NCI-H2107 treated with DMSO at 0.1 percent for 48 hours (cell line): ENCODE data around the gene TMEM87B.

Experiments
- DNase-seq: peaks from one replicate; lab custom pipeline; 2025; ENCODE audit not compliant: unreplicated experiment; lab: John Stamatoyannopoulos, UW

TMEM87B gene

DNA sequence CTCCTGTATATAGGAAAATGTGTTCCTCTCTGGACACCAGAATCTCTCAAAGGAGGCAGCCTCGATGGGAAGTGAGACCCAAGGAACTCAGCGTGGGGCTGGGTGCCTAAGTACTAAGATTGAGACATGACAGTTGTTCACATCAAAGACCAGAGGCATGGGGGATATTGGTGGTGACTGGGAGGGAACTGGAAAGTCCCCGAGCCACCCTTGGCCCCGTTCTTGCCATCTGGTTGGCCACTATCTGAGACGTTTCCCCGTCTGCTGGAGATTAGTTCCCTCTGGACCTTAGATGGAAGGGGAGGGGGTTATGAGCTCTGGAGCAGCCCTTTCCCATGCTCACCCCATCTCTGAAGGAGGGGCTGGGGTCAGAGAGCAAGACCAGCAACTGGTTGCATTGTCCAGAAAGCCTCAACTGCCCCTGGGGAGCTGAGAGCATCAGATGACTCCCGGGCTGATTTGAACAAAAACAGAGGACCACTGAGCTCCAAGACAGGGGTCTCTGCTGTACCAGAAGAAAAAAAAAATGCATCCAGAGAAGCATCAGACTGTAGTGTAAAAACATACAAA lies 94.9 kb downstream of the TMEM87B start:
- DNase-seq = no peak

DNA sequence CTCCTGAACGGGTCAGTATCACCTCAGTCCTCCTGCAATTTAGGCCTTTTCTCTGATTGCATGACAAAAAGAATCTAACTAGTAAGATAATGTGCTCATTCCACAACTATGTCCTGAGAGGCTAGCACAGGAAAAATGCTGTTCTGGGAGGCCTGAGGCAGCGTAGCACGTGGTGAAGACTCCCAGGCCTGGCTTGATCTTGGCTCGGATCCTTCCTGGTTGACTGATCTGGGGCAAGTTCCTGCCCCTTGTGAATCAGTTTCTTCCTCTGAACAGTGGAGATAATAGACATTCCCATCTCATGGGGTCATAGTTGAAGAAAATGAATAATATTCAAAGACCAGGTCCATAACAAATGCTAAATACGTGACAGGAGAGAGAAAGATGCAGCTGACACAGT lies 95.4 kb downstream of the TMEM87B start:
- no peak for DNase-seq

- DNase-seq = no peak
Measured at GRCh38 chr2:112150851-112151250, 95.8 kb downstream of the TMEM87B start.

DNA sequence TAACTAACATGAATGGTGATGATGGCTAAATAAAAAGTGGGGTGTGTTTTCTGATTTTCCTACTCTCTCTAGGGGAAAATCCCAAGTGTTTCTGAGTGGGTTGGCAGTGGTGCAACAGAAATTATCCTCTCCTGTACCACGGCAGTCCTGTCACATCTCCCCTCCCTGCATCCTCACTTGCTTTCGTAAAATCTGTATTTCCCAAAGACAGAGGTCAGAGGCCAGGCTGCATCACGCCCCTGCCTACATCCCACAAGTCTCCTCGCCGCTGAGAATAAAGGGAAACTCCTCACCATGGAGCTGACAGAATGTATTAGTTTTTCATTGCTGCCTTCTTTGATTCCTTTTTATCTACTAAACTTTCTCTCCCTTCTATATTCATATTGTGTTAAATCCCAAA lies 96.2 kb downstream of the TMEM87B start:
- no peak for DNase-seq

DNA sequence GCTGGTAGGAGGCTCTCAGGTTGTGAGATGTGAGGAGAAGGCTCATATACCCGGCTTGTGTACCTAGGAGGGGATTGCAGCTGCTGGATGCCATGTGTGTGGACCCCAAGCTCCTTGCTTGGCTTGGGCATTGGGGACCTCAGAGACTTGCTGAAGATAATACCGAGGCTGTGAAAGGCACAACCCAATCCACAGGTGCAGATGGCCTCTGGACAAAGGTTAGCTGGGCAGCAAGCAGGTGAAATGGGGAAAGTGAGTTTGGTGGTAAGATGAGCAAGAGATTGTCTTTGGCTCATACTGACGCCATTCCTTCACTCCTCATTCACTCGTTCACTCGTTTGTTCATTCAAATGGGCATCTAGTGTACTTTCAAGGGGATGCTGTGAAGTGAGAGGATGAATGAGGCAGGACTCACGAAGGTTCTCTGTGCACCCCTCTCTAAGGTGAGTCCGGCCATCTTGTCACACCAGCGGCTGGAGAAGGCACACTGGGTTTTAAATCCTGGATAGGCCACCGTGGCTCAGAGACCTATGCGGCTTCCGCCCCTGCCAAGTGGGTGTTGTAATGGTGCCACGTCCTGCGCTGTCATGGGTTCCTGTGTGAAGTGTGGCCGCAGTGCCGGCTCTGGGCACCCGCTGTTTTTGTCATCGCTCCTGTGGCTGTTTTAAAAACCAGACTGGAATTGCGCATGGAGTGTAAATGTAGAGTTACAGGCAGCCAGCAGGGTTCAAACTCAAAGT lies 96.8 kb downstream of the TMEM87B start:
- DNase-seq = no peak

GRCh38 chr2:112152476-112153178 lies 97.6 kb downstream of the TMEM87B start:
- no peak for DNase-seq

DNA sequence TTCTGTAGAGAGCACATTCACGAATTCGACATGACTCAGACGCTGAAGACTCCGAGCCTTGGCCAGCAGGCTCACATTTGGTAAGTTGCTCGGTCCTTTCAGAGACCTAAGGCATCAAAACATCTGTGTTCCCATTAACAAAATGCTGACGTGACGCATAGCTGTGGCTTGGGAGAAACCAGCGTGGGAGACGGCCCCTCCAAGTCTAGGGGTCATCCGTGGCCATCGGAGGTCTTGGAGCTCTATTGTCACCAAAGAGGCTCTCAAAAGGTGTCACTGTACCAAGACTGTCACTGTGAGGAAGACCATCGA lies 98.1 kb downstream of the TMEM87B start:
- no peak for DNase-seq

DNA sequence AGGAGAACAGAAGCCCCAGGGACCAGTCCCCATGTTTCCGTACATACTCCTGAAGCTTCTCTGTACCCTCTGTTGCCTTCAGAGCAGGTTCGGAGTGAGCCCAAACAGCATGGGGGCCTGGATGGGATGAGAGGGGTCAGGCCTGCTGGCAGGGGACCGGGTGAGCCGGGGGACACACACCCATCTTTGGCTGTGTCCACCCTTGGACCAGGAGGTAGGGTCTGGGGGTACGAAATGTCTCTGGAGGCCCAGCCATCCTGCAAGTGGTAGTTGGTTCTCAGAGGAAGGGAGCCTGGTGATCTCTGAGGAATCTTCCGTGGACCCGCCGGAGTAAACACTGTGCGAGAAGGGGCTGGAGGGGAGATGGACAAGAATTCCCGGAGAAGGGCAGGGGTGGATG lies 98.4 kb downstream of the TMEM87B start:
- no peak for DNase-seq

GRCh38 chr2:112154246-112155117 lies 99.4 kb downstream of the TMEM87B start:
- DNase-seq = no peak

DNA sequence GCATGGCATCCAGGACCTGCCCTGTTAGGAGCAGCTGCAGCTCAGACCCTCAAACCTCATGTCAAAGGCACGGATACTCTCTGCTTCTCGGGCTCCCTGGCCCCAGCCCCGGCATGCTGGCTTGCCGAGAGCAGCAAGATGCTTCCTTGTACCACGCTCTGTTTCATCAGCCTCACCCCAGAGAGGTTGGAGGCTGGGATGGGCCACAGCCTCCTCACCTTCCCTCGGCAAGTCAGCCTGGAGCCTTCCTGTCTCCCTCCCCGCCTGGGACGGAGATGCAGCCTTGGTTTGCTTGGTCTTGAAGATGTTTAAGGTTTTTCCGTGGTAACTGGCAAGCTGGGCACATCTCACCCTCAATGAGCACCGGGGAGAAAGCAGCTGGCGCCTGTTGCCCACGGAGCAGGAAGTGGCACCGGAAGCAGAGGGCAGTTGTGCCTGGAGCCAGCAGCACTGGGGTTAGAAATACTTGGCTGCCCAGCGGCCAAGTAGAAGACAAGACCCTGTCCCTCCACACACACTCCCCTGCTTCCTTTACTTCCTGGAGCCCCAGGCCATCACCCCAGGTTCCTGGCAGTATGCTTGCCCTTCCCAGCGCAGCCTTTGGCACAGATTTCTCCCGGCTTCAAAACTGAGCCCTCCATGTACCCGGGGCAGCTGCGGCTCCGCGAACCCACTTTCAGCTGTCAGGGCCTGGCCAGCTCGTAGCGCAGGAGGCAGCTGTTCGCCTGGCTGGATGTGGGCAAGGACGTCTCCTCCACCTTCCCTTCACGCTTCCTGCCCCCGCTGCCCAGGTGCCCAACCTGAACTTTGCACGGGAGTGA lies 100.5 kb downstream of the TMEM87B start:
- no peak for DNase-seq

- DNase-seq = no peak
Measured at GRCh38 chr2:112156152-112156986, 101.3 kb downstream of the TMEM87B start.

DNA sequence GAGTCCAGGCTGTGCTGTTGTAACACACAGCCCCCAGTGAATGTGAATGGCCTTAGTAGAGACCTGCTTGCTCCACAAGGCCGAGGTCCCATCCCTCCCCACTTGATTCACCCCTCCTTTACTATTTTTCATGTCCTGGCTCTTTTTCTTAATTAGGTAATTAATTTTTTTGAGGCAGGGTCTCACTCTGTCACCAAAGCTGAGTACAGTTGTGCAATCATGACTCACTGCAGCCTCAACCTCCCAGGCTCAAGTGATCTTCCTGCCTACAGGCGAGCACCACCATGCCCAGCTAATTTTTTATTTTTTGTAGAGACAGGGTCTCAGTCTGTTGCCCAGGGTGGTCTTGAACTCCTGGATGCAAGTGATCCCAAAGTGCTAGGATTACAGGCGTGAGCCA lies 102.4 kb downstream of the TMEM87B start:
- no peak for DNase-seq

DNA sequence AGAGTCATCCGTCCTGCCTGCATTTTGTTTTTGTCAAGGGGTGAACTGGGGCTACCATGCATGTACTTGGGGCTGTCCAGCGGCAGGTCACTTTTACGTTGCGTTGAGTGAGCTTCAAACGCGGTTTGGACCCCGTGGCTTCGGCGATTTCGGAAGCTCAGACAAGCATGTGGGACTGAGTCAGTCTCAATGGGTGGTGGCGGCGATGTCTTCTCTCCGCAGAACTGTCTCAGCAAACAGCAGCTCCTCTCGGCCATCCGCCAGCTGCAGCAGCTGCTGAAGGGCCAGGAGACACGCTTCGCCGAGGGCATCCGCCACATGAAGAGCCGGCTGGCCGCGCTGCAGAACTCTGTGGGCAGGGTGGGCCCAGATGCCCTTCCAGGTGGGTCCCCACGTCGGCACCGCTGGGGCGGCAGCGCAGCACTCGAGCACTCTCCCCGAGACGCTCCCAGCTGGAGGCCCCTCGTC lies 104.4 kb downstream of the TMEM87B start:
- no peak for DNase-seq

GRCh38 chr2:112160283-112161250 lies 105.5 kb downstream of the TMEM87B start:
- no peak for DNase-seq

GRCh38 chr2:112161431-112162145 lies 106.5 kb downstream of the TMEM87B start:
- DNase-seq = peak; percentile 83

GRCh38 chr2:112162341-112162740 lies 107.3 kb downstream of the TMEM87B start:
- DNase-seq = no peak

DNA sequence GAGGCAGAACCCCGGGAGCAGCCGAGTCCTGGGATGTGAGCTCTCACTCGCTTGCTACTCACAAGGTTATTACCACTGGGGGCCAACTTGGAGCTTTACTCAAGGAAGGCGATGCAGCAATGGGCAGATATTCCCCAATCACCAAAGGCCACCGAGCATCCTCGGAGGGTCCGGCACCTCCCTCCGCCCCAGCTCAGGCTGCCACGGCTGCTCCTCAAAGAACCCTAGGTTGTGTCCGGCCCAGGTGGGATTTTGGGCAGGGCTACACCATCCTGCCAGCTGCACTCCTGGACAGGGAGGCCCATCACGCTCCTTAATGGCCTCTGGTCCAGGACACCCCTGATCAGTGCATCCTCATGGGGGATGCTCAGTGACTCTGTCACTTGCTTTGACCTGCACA lies 107.9 kb downstream of the TMEM87B start:
- DNase-seq = no peak

DNA sequence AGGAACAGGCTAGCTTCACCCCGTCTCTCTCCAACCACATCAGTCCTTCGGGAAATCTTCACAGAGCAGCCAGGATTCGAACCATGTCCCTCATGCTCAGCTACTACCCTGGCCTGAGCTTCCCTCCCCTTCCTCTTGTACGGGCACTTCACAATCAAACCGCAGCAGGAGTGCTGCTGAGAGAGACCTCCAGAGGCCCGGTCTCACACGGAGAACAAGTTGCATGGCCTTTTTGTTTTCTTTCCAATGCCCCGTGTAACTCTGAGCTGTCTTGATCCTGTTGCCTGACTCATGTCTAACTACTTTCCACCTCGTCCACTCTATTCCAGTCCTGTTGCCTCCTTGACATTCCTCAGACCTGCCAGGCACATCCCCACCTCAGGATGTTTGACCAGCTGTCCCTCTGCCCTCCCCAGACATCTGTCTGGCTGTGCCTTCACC lies 108.5 kb downstream of the TMEM87B start:
- no peak for DNase-seq
